Stimulated activated CD8-positive, alpha-beta memory T cell treated with anti-CD3 and anti-CD28 coated beads, Interleukin-7, amount 100 ng/mL, for 1 hour (primary cell): ENCODE measurements around the gene SESN1.
"Not testable (repeated sequence)": the region's sequence is repeated elsewhere in the genome, so short reads cannot be mapped to it uniquely, and the experiment has no call there.

Experiments used
- DNase-seq, 2 donors: peaks; one replicate each; pipeline ENCODE4 v3.0.0-alpha.2; 2020; ENCODE audit warnings: low read depth in 2 of 2

The SESN1 gene

GRCh38 chr6:109001291-109001894, 93.3 kb downstream of the SESN1 start:
- DNase-seq: no peak

GRCh38 chr6:109000289-109000688, 94.4 kb downstream of the SESN1 start:
- DNase-seq: no peak

DNA sequence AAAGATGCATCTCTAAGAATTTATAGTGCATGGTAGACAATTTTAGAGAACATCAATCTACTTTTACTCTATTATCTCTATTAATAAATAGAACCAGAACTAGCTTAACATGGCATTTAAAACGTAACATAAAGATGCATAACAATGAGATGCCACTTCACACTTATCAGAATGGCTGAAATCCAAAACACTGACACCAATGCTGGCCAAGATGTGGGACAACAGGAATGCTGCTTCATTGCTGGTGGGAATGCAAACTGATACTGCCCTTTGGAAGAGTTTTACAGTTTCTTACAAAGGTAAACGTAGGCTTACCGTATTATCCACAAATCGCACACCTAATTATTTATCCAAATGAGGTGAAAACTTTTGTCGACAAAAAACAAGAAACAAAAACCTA, 95.2 kb downstream of the SESN1 start:
- no peak for DNase-seq

DNA sequence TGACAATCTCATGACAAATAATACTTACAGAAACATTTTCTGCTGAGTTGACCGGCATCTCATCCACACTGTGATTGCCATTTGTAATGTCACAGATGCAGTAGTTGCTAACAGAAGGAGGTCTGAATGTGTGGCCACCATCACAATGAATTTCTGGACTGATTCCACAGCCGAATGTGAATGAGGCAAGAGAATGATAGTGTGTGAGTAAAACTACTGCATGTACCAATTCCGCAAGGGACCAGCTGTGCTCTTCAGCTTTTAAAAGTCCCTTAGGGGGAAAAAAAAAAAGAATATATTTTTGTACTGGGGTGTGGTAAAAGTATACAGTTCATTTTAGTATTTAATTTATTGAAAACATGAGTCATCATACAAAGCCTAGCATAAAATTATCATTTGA, 96.2 kb downstream of the SESN1 start:
- DNase-seq: no peak

GRCh38 chr6:108996208-108996607, 98.4 kb downstream of the SESN1 start:
- no peak for DNase-seq

DNA sequence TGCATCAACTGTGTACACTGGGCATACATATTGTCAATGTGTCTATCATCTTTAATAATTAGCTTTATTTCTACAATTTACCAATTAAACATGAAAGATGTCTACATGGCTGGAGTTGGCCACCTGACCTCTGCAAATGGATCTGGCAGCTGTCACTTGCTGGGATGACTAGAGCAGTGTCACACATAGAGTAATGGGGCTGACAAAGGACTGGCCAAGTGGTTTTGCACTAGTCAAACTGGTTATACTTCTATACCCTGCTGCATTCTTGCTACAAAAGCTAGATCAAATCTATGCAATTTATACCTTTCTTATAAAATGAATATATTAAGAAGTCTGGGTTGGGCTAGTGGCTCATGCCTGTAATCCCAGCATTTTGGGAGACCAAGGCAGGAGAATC, 99.3 kb downstream of the SESN1 start:
- no peak for DNase-seq

- no peak for DNase-seq
Observed at GRCh38 chr6:108993876-108994275, 100.8 kb downstream of the SESN1 start.

- no peak for DNase-seq
Observed at GRCh38 chr6:108989700-108990099, 104.9 kb downstream of the SESN1 start.

- DNase-seq: no peak
Observed at GRCh38 chr6:108988765-108989164, 105.9 kb downstream of the SESN1 start.

- DNase-seq: no peak
Observed at GRCh38 chr6:108988296-108988695, 106.3 kb downstream of the SESN1 start.

- DNase-seq: no peak
Observed at GRCh38 chr6:108987156-108987555, 107.5 kb downstream of the SESN1 start.

- no peak for DNase-seq
Observed at GRCh38 chr6:108985301-108985700, 109.3 kb downstream of the SESN1 start.

GRCh38 chr6:108983151-108983550, 111.5 kb downstream of the SESN1 start:
- no peak for DNase-seq

GRCh38 chr6:108982154-108983113, 112.2 kb downstream of the SESN1 start:
- DNase-seq: no peak

GRCh38 chr6:108978638-108979037, 116.0 kb downstream of the SESN1 start:
- not testable (repeated sequence) for DNase-seq

DNA sequence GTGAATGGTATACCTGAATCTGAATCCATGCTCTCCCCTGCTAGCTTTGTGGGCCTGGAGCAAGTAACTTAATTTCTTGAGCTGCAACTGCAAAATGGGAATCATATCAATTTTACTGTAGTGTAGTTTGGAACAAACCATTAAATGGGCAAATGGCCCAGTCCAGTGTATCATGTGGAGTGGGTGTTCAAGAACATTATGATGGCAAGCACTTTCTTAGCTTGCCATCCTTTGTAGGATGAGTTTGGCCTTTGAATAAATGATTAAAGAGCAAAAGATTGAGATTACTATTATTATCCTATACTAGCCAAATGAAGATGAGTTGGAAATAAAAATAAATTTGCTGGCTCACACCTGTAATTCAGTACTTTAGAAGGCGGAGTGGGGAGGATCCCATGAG, 120.4 kb downstream of the SESN1 start:
- DNase-seq: no peak

- DNase-seq: no peak
Observed at GRCh38 chr6:108969776-108970175, 124.9 kb downstream of the SESN1 start.

DNA sequence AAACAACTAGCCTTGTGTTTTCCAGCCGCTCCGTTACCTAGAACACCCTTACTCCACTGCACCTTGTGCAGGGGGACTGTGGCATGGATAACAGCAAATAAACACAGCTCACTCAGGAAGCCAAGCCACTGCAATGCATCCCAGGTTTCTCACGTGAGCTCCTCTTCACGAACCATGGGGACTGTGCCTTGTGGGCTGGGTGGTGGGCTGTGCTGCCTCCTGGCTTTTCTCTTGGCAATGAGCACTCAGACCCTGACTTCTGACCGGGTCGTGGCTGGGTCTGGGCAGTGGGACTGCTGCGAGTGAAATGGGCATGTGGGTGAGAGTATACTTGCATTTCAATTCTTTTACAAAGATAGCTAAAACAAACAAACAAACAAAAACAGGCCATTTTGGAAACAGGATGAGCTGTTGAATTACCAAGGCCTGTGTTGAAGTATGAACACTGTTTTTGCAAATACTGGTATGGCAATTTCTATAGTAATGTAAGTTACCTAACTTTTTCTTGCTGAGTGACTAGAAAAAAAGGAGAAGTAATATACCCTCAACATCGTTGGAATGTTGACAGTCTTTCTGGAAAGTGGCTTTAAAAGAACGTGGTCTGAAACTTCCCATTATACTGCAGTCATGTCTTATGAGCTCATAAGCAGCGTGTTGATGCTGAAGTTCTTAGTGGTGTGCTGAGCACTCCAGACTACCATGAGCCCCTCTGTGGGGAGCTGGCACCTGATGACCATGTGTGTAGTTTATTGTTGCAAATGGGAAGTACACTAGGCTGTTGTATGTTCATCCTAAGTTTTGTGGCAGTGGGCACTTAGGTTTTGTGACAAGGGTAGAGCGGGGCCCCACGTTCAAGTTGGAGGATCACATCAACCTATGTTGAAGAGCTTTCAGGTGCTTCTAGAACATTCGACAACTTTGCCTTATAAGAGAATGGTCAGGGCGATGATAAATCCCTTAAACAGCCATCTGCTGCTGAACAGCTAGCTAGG, 126.0 kb downstream of the SESN1 start:
- DNase-seq: no peak

- DNase-seq: no peak
Observed at GRCh38 chr6:108966855-108967755, 127.5 kb downstream of the SESN1 start.

DNA sequence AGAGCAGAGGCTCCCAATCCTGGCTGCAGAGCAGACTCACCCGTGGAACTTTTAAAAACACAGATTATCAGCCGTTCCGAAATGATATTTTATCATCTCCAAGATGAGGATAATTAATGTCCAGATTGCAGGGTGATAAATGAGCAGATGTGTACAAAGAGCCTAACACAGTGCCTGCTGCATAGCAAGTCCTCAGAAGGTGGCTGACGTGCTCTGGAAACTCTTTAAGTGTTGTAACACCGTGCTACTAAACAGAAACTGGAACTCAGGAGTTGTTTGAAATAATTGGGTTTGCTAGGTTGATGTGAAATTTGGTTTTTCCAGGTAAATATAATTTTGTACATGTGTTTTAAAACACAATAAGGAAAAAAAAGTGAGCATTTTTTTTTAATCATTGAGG, 128.4 kb downstream of the SESN1 start:
- DNase-seq: no peak

DNA sequence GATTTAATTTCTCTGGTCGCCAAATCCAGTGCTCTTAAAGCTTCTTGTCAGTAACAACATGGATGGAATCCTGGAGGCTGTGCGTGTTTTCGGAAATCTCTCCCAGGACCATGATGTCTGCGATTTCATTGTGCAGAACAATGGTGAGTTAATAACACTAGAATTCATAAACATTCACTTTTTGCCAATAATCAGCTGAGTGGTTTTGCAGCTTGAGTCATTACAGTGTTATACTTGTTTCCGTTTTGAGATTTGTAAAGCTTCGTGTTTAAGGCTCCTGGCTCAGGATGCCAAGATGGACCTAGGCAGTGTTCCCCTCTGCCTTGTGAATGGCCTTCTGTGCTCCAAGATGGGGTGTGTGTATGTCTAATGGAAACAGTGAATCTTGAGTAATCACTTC, 132.7 kb downstream of the SESN1 start:
- no peak for DNase-seq
